Measurements from ENCODE around the gene KCNRG. TPM values are rescaled to one million over a fixed set of nuclear protein-coding genes. Genes with fewer than 3 reads are reported as not detected.
A peak's percentile ranks its signal among the peaks of the same experiment; 100 is the strongest.

KCNRG gene
- total RNA-seq, 1 donor from 2014 or later: 1.3 TPM

- H3K4me1 Mint-ChIP-seq (ENCODE audit: low read depth): peaks cover 14% of the 10 kb centered on the region
- TF ChIP-seq CTCF (IDR thresholded peaks at IDR 0.05; ENCODE audit: unreplicated experiment): no peak
- no peaks in the 10 kb centered on the region for H3K27me3 Mint-ChIP-seq
- no peaks in the 10 kb centered on the region for H3K9me3 Mint-ChIP-seq (ENCODE audit: low read depth)
- no peak overlapping the region for H3K27ac Mint-ChIP-seq
- H3K4me3 Mint-ChIP-seq (ENCODE audit: low read depth): no peak overlapping the region
- DNase-seq (ENCODE audit: low spot score, unreplicated experiment): no peak
- peaks cover 6% of the 10 kb centered on the region for H3K36me3 Mint-ChIP-seq (ENCODE audit: insufficient read depth)
Observed at GRCh38 chr13:49993666-49994065, 21.6 kb upstream of the KCNRG start.

- H3K4me1 Mint-ChIP-seq (ENCODE audit: low read depth): peaks cover 22% of the 10 kb centered on the region
- H3K36me3 Mint-ChIP-seq (ENCODE audit: insufficient read depth): peaks cover 12% of the 10 kb centered on the region
- TF ChIP-seq CTCF (IDR thresholded peaks at IDR 0.05; ENCODE audit: unreplicated experiment): no peak
- peak overlapping the region; percentile 77 for H3K4me3 Mint-ChIP-seq (ENCODE audit: low read depth)
- peak overlapping the region; percentile 53 for H3K27ac Mint-ChIP-seq
- no peaks in the 10 kb centered on the region for H3K27me3 Mint-ChIP-seq
- no peak for DNase-seq (ENCODE audit: low spot score, unreplicated experiment)
- H3K9me3 Mint-ChIP-seq (ENCODE audit: low read depth): no peaks in the 10 kb centered on the region
Observed at GRCh38 chr13:49995625-49996101, 19.6 kb upstream of the KCNRG start.

GRCh38 chr13:49996161-49996915 is 18.9 kb upstream of the KCNRG start:
- Mint-ChIP-seq H3K36me3 (ENCODE audit: insufficient read depth) (peaks cover 12% of the 10 kb centered on the region), H3K27me3 (no peaks in the 10 kb centered on the region), H3K27ac (peak overlapping the region; percentile 88), H3K4me1 (ENCODE audit: low read depth) (peaks cover 22% of the 10 kb centered on the region), H3K4me3 (ENCODE audit: low read depth) (peak overlapping the region; percentile 77), H3K9me3 (ENCODE audit: low read depth) (no peaks in the 10 kb centered on the region)
- TF ChIP-seq CTCF (IDR thresholded peaks at IDR 0.05; ENCODE audit: unreplicated experiment): no peak
- peak; percentile 88 for DNase-seq (ENCODE audit: low spot score, unreplicated experiment)

- no peaks in the 10 kb centered on the region for H3K9me3 Mint-ChIP-seq (ENCODE audit: low read depth)
- peaks cover 22% of the 10 kb centered on the region for H3K4me1 Mint-ChIP-seq (ENCODE audit: low read depth)
- DNase-seq (ENCODE audit: low spot score, unreplicated experiment): peak; percentile 78
- H3K27me3 Mint-ChIP-seq: no peaks in the 10 kb centered on the region
- TF ChIP-seq CTCF (IDR thresholded peaks at IDR 0.05; ENCODE audit: unreplicated experiment): peak; percentile 85
- peak within 1 kb of the TSS; percentile 90 for H3K4me3 Mint-ChIP-seq (ENCODE audit: low read depth)
- peaks cover 13% of the 10 kb centered on the region for H3K36me3 Mint-ChIP-seq (ENCODE audit: insufficient read depth)
- H3K27ac Mint-ChIP-seq: peak within 1 kb of the TSS; percentile 96
Observed at GRCh38 chr13:49996951-49997895, 18.0 kb upstream of the KCNRG start, which contains the start of gene TRIM13. Gene TRIM13 (plus strand): TSS chr13:49997042. CDS start chr13:50011941, 14,899 bp downstream.

GRCh38 chr13:49997955-49998354 is 17.3 kb upstream of the KCNRG start:
- Mint-ChIP-seq H3K36me3 (ENCODE audit: insufficient read depth) (peaks cover 13% of the 10 kb centered on the region), H3K4me1 (ENCODE audit: low read depth) (peaks cover 22% of the 10 kb centered on the region), H3K9me3 (ENCODE audit: low read depth) (no peaks in the 10 kb centered on the region), H3K27ac (peak overlapping the region; percentile 96), H3K4me3 (ENCODE audit: low read depth) (peak overlapping the region; percentile 90), H3K27me3 (no peaks in the 10 kb centered on the region)
- TF ChIP-seq CTCF (IDR thresholded peaks at IDR 0.05; ENCODE audit: unreplicated experiment): no peak
- DNase-seq (ENCODE audit: low spot score, unreplicated experiment): no peak
